ENCODE data around the gene GRIN2A.

GRIN2A gene

GRCh38 chr16:9778849-9779248, 403.4 kb downstream of the GRIN2A start:
- H3K4me3 ChIP-seq (ENCODE audit: low read depth, low read length), result no peak overlapping the region
- TF ChIP-seq CTCF (IDR thresholded peaks at IDR 0.05; ENCODE audit: low read depth, low read length), result no peak

GRCh38 chr16:9775998-9776397, 406.2 kb downstream of the GRIN2A start:
- no peak overlapping the region for H3K4me3 ChIP-seq (ENCODE audit: low read depth, low read length)
- TF ChIP-seq CTCF (IDR thresholded peaks at IDR 0.05; ENCODE audit: low read depth, low read length), result no peak

GRCh38 chr16:9773289-9773688, 408.9 kb downstream of the GRIN2A start:
- H3K4me3 ChIP-seq (ENCODE audit: low read depth, low read length), result no peak overlapping the region
- TF ChIP-seq CTCF (IDR thresholded peaks at IDR 0.05; ENCODE audit: low read depth, low read length), result no peak

- no peak overlapping the region for H3K4me3 ChIP-seq (ENCODE audit: low read depth, low read length)
- no peak for TF ChIP-seq CTCF (IDR thresholded peaks at IDR 0.05; ENCODE audit: low read depth, low read length)
Measured at GRCh38 chr16:9772526-9773225, 409.6 kb downstream of the GRIN2A start.

GRCh38 chr16:9766891-9767290, 415.3 kb downstream of the GRIN2A start:
- TF ChIP-seq CTCF (IDR thresholded peaks at IDR 0.05; ENCODE audit: low read depth, low read length), result no peak
- no peak overlapping the region for H3K4me3 ChIP-seq (ENCODE audit: low read depth, low read length)

GRCh38 chr16:9763505-9763904, 418.7 kb downstream of the GRIN2A start:
- TF ChIP-seq CTCF (IDR thresholded peaks at IDR 0.05; ENCODE audit: low read depth, low read length), result no peak
- no peak overlapping the region for H3K4me3 ChIP-seq (ENCODE audit: low read depth, low read length)

GRCh38 chr16:9761870-9762269, 420.4 kb downstream of the GRIN2A start:
- no peak for TF ChIP-seq CTCF (IDR thresholded peaks at IDR 0.05; ENCODE audit: low read depth, low read length)
- H3K4me3 ChIP-seq (ENCODE audit: low read depth, low read length), result no peak overlapping the region
